ENCODE results near the gene CACNA1I.

CACNA1I gene

GRCh38 chr22:39563571-39564428, 6.8 kb upstream of the CACNA1I start:
- FAIRE-seq: peak; percentile 26
- DNase-seq (ENCODE audit: extremely low spot score, insufficient read length, low read depth): no peak

- FAIRE-seq (no peak), DNase-seq (ENCODE audit: extremely low spot score, insufficient read length, low read depth) (no peak)
These were observed 5.1 kb upstream of the CACNA1I start for GRCh38 chr22:39565414-39565944.

- FAIRE-seq: peak; percentile 78
- DNase-seq (ENCODE audit: extremely low spot score, insufficient read length, low read depth): no peak
These were observed 3.2 kb upstream of the CACNA1I start for GRCh38 chr22:39567135-39567946.

- DNase-seq (ENCODE audit: extremely low spot score, insufficient read length, low read depth) (no peak), FAIRE-seq (no peak)
These were observed 2.1 kb upstream of the CACNA1I start for GRCh38 chr22:39568278-39568981.

- no peak for FAIRE-seq
These were observed 1.5 kb upstream of the CACNA1I start for GRCh38 chr22:39569066-39569465.

GRCh38 chr22:39570226-39570625, 327 bp upstream of the CACNA1I start:
- FAIRE-seq: no peak
- DNase-seq (ENCODE audit: extremely low spot score, insufficient read length, low read depth): no peak

More at GRCh38 chr22:39569066-39569465, 1.5 kb upstream of the CACNA1I start:
- DNase-seq (ENCODE audit: extremely low spot score, insufficient read length, low read depth): no peak

GRCh38 chr22:39571538-39571937, 985 bp downstream of the CACNA1I start:
- FAIRE-seq: no peak
- no peak for DNase-seq (ENCODE audit: extremely low spot score, insufficient read length, low read depth)

GRCh38 chr22:39574779-39575551, 4.4 kb downstream of the CACNA1I start:
- DNase-seq (ENCODE audit: extremely low spot score, insufficient read length, low read depth) (no peak), FAIRE-seq (no peak)

- FAIRE-seq: no peak
These were observed 4.9 kb downstream of the CACNA1I start for GRCh38 chr22:39575552-39575825.

GRCh38 chr22:39576027-39576426, 5.5 kb downstream of the CACNA1I start:
- DNase-seq (ENCODE audit: extremely low spot score, insufficient read length, low read depth): no peak
- no peak for FAIRE-seq

More at GRCh38 chr22:39575552-39575825, 4.9 kb downstream of the CACNA1I start:
- no peak for DNase-seq (ENCODE audit: extremely low spot score, insufficient read length, low read depth)

GRCh38 chr22:39577366-39577765, 6.8 kb downstream of the CACNA1I start:
- DNase-seq (ENCODE audit: extremely low spot score, insufficient read length, low read depth) (no peak), FAIRE-seq (no peak)

- no peak for FAIRE-seq
- no peak for DNase-seq (ENCODE audit: extremely low spot score, insufficient read length, low read depth)
These were observed 7.3 kb downstream of the CACNA1I start for GRCh38 chr22:39577900-39578299.

GRCh38 chr22:39580006-39580441, 9.5 kb downstream of the CACNA1I start:
- DNase-seq (ENCODE audit: extremely low spot score, insufficient read length, low read depth): no peak
- FAIRE-seq: no peak

- FAIRE-seq (no peak), DNase-seq (ENCODE audit: extremely low spot score, insufficient read length, low read depth) (no peak)
These were observed 10.2 kb downstream of the CACNA1I start for GRCh38 chr22:39580795-39581194.

- FAIRE-seq: no peak
- no peak for DNase-seq (ENCODE audit: extremely low spot score, insufficient read length, low read depth)
These were observed 10.8 kb downstream of the CACNA1I start for GRCh38 chr22:39581303-39581702.

GRCh38 chr22:39583066-39583667, 12.6 kb downstream of the CACNA1I start:
- no peak for FAIRE-seq
- no peak for DNase-seq (ENCODE audit: extremely low spot score, insufficient read length, low read depth)

- no peak for DNase-seq (ENCODE audit: extremely low spot score, insufficient read length, low read depth)
- no peak for FAIRE-seq
These were observed 19.3 kb downstream of the CACNA1I start for GRCh38 chr22:39589875-39590274.

GRCh38 chr22:39592081-39593065, 21.8 kb downstream of the CACNA1I start:
- no peak for DNase-seq (ENCODE audit: extremely low spot score, insufficient read length, low read depth)
- no peak for FAIRE-seq

All from GM18507 (cell line).